Heart left ventricle (tissue), 13 donors: ENCODE measurements around the gene SLC6A9.

Experiments
- CTCF ChIP-seq, 12 donors: fragments of 200-600 bp; sonication (generic) in 4 of 12; IDR thresholded peaks; one replicate each; pipeline versions ENCODE4 v1.5.0 to v1.8.0; 2018 to 2022; ENCODE audit warnings: antibody characterized with exemption in 12 of 12, mild to moderate bottlenecking in 5 of 12
- POLR2A ChIP-seq, 2 donors: fragments of 450-650 bp; IDR thresholded peaks; one replicate each; pipeline ENCODE4 v1.6.1; 2017; ENCODE audit warnings: antibody characterized with exemption in 2 of 2, mild to moderate bottlenecking in 2 of 2, moderate library complexity in 2 of 2
- donor health status: ischemic (EF 13 %, LVEDD 7.1; RV severe dilation, severe dysfunction).
- donor health status: DM: no; HTN: yes; CAD: no.
- donor health status: DM: no; HTN: no; CAD: no.
- donor health status: ischemic (EF 25% LVEDD 6.9; RV normal size, moderate dysfunction).
- donor health status: ischemic (EF 25% LVEDD 5.7; RV mildly dilated, moderate dysfunction).
- donor health status: ischemic (EF 35%, LVEDD 5.7; RV mildly dilated, moderate dysfunction).
- donor health status: nonischemic (EF 11% LVEDD 7.7; RV severe dilation, severe dysfunction).
- donor health status: DM: yes; HTN: yes; CAD: no.
- donor health status: PGD.
- donor health status: ischemic (EF 29% LVEDD 5.4; RV normal size, mild dysfunction).
- donor health status: nonischemic (EF 23%, LVEDD 6.1; RV moderate dilation, normal function).

- TF ChIP-seq CTCF (IDR thresholded peaks at IDR 0.05) = peak in 3 of 12 donors; percentile 27 to 32 (median 31)
- TF ChIP-seq POLR2A (IDR thresholded peaks at IDR 0.05) = no peak
Measured at GRCh38 chr1:44021581-44022321, 9.5 kb downstream of the SLC6A9 start.
